HG02981 (cell line): ENCODE results near the gene SCG3.

Experiments
- ATAC-seq: cut with Tn5 transposase; IDR thresholded peaks from one replicate; pipeline ENCODE4 v1.9.1; 2021; ENCODE audit warnings: mild to moderate bottlenecking, moderate library complexity; ENCODE audit not compliant: unreplicated experiment

The SCG3 gene

GRCh38 chr15:51677452-51677851 is 3.9 kb upstream of the SCG3 start:
- no peak for ATAC-seq

DNA sequence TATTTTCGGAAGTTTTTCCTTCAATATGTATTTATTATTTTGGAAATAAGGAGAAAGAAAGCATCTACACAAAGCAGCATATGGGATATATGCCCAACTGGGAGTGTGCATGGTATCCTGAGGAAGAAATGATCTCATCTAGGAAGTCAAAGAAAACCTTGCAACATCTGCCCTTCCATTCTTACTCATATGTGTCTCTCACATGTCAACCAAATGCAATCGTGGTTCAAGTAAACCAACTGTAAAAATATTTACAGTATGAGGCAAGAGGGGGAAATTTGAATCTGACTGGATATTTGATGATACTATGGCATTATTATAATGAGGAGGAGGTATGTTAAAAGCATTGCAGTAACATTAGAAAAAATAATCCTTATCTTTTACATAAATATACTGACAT is 3.2 kb upstream of the SCG3 start:
- no peak for ATAC-seq

DNA sequence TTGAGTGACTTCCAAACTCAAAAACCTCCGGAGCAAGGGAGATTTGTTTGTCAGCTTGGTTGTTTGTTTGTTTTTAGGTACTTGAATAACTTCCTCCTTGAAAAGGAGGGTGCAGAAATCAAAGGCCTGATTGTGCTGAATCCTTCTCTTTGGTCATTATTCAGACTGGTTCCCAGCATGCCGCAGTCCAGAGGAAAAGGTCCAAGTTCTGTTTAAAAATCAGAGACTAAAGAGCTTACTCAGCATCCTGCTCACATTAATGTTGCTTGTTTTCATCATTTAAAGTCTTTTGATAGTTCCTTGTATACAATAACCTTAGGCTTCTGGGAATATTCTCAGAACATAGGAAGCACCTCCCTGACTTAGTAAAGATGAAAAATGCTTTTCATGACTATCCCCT is 982 bp upstream of the SCG3 start:
- ATAC-seq = no peak

- no peak for ATAC-seq
Observed at GRCh38 chr15:51687565-51687964, 6.3 kb downstream of the SCG3 start.

DNA sequence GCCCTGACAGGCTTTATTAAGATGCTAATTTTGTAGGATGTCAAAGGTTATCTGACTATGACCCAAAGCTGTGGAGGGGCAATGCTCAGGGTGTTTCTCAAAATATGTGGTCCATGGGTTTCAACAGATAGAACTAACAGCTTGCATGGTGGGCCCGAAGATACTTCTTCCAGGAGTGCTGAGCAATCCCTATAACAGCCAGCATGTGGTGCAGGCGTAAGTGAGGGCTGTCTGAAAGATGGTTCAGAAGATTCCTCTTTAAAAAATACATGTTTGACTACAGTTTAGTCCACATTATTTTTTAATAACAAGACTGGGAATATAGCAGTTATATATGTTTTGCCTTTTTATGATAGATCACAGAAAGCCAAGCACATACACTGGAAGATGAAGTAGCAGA is 7.6 kb downstream of the SCG3 start:
- ATAC-seq = no peak

DNA sequence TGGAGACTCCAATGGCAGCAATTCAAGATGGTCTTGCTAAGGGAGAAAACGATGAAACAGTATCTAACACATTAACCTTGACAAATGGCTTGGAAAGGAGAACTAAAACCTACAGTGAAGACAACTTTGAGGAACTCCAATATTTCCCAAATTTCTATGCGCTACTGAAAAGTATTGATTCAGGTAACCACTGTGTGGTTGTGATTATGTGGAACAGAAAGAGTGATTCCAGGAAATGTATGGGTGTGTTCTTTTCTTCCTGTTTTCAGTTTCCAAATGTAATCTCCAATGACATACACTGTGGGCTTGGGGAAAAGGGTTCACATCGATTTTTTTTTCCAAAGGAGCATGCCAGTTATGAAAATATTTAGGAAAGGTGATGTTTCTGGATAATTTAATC is 10.9 kb downstream of the SCG3 start:
- ATAC-seq = no peak

GRCh38 chr15:51696566-51696965 is 15.3 kb downstream of the SCG3 start:
- ATAC-seq = no peak

GRCh38 chr15:51697163-51697562 is 15.9 kb downstream of the SCG3 start:
- ATAC-seq = no peak

DNA sequence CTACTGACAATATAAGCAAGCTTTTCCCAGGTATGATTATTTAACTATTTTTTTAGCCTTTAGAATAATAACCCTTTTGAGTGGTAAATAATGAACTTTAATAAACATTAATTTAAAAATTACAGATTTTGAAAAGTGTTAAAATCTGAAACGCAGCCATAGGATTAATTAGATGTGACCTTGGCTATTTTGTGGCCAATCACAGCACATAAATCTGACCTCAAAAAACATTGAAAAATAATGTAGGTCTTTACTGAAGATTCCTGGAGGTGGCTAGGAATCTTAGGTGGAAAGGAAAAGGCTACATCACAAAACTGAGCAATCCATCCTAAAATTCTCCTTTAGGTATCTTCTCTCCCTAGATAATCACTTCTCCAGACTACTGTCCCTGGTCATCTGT is 18.1 kb downstream of the SCG3 start:
- no peak for ATAC-seq

DNA sequence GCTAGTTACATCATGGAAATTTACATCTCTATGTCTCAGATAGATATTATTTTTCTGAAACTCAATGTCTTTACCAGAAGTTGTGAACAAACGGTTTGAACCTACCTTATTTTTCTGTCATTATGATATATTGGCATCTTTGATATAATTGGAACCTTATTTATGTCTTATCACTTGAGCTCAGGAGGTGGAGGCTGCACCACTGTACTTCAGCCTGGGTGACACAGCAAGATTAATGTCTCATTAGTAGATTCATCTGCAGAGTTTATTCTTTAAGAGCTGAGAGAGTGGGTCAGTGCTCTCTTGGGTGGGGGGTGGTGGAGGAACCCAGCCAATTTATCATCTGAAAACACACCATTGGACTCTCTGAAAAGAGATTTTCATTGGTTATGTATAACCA is 21.4 kb downstream of the SCG3 start:
- ATAC-seq = no peak

GRCh38 chr15:51706291-51706690 is 25.0 kb downstream of the SCG3 start:
- ATAC-seq = no peak

- ATAC-seq = no peak
Observed at GRCh38 chr15:51706926-51707608, 25.8 kb downstream of the SCG3 start.

DNA sequence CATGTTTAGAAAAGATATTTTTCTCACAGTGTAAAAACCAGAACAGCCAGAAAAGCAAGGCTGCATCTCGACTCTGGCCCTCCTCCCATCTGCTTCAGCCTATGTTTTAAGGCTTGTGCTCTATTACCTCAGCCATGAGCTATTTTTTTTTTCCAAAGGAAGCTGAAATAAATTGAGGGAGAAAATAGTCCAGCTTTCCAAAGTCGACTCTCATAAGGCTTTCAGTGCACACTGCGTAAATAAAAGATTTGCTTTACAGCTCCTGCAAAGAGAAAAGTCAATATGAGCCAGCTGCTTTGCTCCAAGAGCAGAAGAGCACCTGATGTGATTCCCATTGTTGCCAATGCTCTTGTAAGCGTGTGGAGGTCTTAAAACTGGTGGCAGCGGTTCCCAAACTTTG is 26.7 kb downstream of the SCG3 start:
- no peak for ATAC-seq

DNA sequence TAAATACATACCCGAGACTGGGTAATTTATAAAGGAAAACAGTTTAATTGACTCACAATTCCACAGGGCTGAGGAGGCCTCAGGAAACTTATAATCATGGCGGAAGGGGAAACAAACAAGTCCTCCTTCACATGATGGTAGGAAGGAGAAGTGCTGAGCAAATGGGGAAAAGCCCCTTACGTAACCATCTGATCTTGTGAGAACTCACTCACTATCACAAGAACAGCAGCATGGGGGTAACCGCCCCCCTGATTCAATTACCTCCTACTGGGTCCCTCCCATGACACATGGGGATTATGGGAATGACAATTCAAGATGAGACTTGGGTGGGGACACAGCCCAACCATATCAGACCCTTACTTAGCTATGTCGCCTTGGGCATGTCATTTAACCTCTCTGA is 27.7 kb downstream of the SCG3 start:
- no peak for ATAC-seq

DNA sequence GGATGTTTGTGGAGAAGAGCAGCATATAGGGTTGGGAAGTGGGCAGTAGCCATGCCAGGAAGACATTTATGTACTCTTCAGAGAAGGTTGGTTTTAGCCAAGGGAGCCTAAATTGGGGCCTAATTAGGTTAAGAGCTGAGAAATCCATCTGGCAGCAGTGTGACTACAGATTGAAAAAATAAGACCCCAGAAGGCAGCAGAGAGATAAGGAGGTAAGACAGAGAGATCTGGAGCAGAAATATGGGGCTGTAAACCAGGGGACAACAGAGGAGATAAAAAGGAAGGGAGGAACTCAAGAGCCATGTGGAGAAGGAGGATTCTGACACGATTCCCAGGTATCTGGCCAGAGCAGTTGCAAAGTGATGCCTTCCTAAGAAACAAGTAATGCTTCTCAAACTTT is 32.9 kb downstream of the SCG3 start:
- no peak for ATAC-seq

DNA sequence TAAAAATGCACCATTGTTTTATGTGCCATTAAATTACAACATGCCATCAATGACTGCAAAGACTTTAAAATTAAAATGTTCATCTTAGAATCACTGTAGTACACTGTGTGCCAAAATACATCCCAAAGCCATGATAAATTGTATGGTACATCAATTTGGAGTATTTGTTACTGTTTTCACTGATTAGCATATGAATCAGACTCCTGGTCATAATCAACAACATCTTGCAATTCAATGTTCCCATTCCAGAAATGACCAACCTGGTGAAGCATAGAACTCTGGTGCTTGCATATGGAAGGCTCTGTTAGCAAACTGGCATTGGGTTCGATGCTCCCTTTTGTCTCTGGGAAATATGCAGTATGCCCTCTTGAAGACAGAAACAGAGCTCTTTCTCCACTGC is 33.6 kb downstream of the SCG3 start:
- no peak for ATAC-seq

DNA sequence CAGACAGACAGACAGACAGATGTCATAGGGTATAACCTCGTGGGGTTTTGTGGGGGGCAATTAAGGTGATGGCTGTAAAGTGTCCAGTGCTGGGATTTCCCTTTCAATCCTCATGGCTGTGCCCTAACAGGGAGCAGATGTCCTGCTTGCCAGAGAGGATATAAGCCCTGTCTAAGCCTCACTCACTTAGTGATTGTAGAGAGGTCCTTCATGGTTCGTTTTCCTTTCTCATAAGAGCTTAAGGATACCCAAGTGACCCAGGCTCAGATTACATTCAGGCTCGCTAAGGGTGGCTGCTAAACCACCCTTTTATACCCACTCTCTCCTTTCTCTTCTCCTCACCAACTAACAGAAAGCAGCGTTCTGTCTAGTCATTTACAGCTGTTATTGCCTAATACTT is 36.9 kb downstream of the SCG3 start:
- no peak for ATAC-seq

DNA sequence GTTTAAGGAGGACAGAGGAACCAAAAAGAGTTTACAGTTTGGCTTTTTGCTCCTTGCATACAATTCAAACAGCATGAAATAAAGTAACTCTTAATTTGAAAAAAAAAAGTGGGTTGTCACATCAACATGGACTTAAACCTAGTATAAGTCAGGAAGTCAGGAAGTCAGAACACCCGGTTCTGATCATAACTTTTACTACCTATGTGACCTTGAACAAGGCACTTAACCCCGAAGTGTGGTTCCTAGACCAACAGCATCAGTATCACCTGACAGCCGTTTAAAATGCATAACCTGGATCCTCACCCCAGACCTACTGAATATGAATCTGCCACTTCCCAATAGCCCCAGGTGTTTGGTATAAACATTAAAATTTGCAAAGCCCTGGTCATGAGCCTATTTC is 37.4 kb downstream of the SCG3 start:
- ATAC-seq = no peak

GRCh38 chr15:51720201-51720995 is 39.1 kb downstream of the SCG3 start:
- no peak for ATAC-seq

DNA sequence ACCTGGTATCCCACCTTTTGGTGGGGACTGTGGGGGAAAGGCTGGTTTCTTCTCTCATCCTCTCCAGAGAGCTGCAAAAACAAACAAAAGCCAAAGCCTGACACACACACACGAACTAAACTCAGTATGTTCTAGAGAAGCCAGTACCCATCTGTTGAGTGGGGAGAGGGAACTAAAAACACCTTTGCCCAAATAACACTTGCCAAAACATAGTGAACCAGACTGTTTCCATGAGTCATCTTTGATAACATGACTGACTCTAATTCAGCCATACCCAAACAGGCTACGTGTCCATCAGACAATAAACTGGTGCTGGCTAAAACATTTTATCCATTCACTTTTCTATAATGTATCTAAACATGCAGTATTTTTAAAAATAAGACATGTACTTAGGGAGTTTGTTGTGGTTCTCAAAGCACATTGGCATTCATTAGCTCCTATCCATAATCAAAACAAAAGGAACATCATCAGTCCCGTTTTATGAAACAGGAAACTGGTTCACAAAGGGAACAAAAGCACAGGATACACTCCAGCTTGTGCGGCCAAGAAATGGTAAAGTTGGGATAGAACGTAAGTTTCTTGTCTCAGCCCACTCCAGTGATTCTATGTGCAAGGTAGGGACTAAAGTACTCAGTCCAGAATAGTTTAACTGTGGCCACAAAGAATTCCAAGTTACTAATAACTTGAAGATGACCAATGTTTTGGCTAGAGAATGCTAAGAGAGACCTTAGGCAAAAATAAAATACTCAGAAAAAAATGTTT is 40.1 kb downstream of the SCG3 start:
- ATAC-seq = no peak

DNA sequence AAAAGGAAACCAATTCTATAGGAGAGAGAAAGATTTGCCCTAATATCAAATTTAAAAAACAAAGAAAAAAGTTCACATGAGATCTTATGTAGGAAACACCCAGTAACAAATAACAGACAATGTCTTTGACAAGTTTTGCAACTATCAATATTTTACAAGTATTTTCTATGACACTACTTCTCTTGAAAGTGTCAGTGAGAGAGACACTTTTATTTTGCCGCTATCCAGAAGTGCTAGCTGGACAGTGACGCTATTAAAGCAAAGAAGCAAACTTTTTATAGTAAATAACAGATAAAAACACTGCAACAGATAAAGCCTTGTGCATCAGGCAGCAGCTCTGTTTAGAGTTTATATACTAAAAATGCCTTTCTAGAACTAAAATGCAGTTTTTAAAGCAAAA is 42.9 kb downstream of the SCG3 start:
- no peak for ATAC-seq

- no peak for ATAC-seq
Observed at GRCh38 chr15:51724673-51725072, 43.4 kb downstream of the SCG3 start.
